Gastroesophageal sphincter (tissue), 4 donors: ENCODE results near the gene LIMS2. TPM values are rescaled to one million over a fixed set of nuclear protein-coding genes. Genes with fewer than 3 reads are reported as not detected.

Source experiments
- ATAC-seq: fragments of 150-250 bp; one replicate; pipeline ENCODE4 v1.9.1; 2016; ENCODE audit warnings: mild to moderate bottlenecking, moderate library complexity
- H3K27ac ChIP-seq, 4 donors: fragments of 200-600 bp; sonication (generic) in 3 of 4; 1 replicate in 3 of 4; 2 replicates in 1 of 4; pipeline ENCODE4 v1.5.1; 2016 to 2019
- H3K27me3 ChIP-seq: fragments of 200-600 bp; sonication (generic); one replicate; pipeline ENCODE4 v1.5.1; 2019
- H3K36me3 ChIP-seq, 2 donors: fragments of 200-600 bp; sonication (generic); one replicate each; pipeline ENCODE4 v1.5.1; 2019; ENCODE audit warnings: control low read depth in 1 of 2
- H3K4me1 ChIP-seq, 3 donors: fragments of 200-600 bp; sonication (generic); 1 replicate in 2 of 3; 2 replicates in 1 of 3; pipeline ENCODE4 v1.5.1; 2016 to 2019; ENCODE audit warnings: control low read depth in 2 of 3
- H3K4me3 ChIP-seq, 2 donors: fragments of 200-600 bp; sonication (generic); one replicate each; pipeline ENCODE4 v1.5.1; 2019; ENCODE audit warnings: mild to moderate bottlenecking in 1 of 2, moderate library complexity in 1 of 2
- H3K9me3 ChIP-seq, 3 donors: fragments of 200-600 bp; sonication (generic); one replicate each; pipeline ENCODE4 v1.5.1; 2017 to 2019; ENCODE audit warnings: control low read depth in 2 of 3
- EP300 ChIP-seq: sonication (generic); formaldehyde crosslinking; IDR thresholded peaks from one replicate; pipeline ENCODE4 v1.6.1; 2017; ENCODE audit warnings: antibody characterized with exemption, mild to moderate bottlenecking
- POLR2A ChIP-seq, 2 donors: fragments of 450-650 bp; IDR thresholded peaks; one replicate each; pipeline ENCODE4 v1.6.1; 2017; ENCODE audit warnings: antibody characterized with exemption in 2 of 2, mild to moderate bottlenecking in 2 of 2, moderate library complexity in 1 of 2
- POLR2AphosphoS5 ChIP-seq: sonication (generic); formaldehyde crosslinking; IDR thresholded peaks from one replicate; pipeline ENCODE4 v1.6.1; 2017; ENCODE audit warnings: antibody characterized with exemption
- WGBS, 2 donors: methylation state at CpG; one replicate each; pipeline ENCODE4 v1.1.5; 2018; ENCODE audit warnings: low coverage in 1 of 2; 5-methylcytosine and 5-hydroxymethylcytosine counted together
- total RNA-seq, 4 donors: library from RNA; depleted of rRNA; stranded (reverse); fragments of >200 nt; gene quantifications; one replicate each; pipeline ENCODE4 v1.1.0, GENCODE V29; 2016
- TF ChIP-seq, protein P1 (sequence below), 4 experiments: fragments of 200-600 bp in 2 of 4; fragments of 450-650 bp in 2 of 4; sonication (generic) in 1 of 4; IDR thresholded peaks; one replicate each; pipeline ENCODE4 v1.5.1; 2017 to 2019; ENCODE audit warnings: antibody characterized with exemption in 4 of 4, mild to moderate bottlenecking in 2 of 4, moderate library complexity in 2 of 4

LIMS2 gene
- total RNA-seq, 4 donors from 2014 or later = 81.4 to 275 (median 124) TPM

DNA sequence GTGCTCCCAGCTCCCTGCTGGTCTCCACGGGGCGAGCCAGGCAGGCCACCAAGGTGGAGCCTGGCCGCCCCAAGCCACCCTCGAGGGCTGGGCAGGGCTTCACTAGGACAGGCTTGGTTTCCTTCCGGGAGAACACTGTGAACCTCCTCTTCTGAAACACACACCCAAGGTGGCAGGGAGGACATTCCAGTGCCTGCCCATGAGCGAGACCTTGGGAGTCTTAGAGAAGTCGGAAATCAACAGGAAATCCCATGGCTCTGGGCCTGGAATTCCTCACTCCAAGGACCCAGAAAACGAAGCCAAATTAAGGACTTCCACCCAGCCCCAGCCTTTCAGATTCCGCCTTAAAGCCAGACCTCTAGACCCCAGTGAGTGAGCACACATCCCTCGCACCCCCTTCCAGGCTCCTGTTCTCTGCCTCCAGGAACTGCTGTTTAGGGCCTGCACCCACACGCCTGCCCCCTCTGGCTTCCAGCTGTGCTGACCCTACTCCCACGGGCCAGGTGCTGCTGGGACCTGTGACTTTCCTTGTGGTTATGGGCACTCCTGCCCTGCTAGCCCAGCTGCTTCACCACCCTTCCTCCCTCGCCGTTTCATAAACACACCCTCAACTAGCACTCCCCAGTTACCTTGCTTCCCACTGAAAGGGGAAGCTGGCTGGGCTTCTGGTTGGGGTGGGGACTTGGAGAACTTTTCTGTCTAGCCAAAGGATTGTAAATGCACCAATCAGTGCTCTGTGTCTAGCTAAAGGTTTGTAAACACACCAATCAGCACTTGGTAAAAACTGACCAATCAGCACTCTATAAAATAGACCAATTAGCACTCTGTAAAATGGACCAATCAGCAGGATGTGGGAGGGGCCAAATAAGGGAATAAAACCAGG lies 15.7 kb downstream of the LIMS2 start:
- TF ChIP-seq, protein P1, sequence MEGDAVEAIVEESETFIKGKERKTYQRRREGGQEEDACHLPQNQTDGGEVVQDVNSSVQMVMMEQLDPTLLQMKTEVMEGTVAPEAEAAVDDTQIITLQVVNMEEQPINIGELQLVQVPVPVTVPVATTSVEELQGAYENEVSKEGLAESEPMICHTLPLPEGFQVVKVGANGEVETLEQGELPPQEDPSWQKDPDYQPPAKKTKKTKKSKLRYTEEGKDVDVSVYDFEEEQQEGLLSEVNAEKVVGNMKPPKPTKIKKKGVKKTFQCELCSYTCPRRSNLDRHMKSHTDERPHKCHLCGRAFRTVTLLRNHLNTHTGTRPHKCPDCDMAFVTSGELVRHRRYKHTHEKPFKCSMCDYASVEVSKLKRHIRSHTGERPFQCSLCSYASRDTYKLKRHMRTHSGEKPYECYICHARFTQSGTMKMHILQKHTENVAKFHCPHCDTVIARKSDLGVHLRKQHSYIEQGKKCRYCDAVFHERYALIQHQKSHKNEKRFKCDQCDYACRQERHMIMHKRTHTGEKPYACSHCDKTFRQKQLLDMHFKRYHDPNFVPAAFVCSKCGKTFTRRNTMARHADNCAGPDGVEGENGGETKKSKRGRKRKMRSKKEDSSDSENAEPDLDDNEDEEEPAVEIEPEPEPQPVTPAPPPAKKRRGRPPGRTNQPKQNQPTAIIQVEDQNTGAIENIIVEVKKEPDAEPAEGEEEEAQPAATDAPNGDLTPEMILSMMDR (IDR thresholded peaks at IDR 0.05) = no peak
- TF ChIP-seq EP300 = no peak
- no peak for TF ChIP-seq POLR2A (IDR thresholded peaks at IDR 0.05)
- peak; percentile 85 for TF ChIP-seq POLR2AphosphoS5
- peak overlapping the region; percentile 73 to 98 (median 88) for H3K27ac ChIP-seq
- peaks cover 0 to 30% of the 10 kb centered on the region in 2 donors for H3K36me3 ChIP-seq
- H3K27me3 ChIP-seq = no peaks in the 10 kb centered on the region
- WGBS, 2 donors = 38 to 53% methylated on average over 4 to 7 of the region's 14 CpGs
- H3K9me3 ChIP-seq = no peaks in the 10 kb centered on the region
- peaks cover 7 to 100% (median 71%) of the 10 kb centered on the region in 3 donors for H3K4me1 ChIP-seq
- ATAC-seq = peak; percentile 71
- H3K4me3 ChIP-seq = peak overlapping the region in 1 of 2 donors; percentile 18

DNA sequence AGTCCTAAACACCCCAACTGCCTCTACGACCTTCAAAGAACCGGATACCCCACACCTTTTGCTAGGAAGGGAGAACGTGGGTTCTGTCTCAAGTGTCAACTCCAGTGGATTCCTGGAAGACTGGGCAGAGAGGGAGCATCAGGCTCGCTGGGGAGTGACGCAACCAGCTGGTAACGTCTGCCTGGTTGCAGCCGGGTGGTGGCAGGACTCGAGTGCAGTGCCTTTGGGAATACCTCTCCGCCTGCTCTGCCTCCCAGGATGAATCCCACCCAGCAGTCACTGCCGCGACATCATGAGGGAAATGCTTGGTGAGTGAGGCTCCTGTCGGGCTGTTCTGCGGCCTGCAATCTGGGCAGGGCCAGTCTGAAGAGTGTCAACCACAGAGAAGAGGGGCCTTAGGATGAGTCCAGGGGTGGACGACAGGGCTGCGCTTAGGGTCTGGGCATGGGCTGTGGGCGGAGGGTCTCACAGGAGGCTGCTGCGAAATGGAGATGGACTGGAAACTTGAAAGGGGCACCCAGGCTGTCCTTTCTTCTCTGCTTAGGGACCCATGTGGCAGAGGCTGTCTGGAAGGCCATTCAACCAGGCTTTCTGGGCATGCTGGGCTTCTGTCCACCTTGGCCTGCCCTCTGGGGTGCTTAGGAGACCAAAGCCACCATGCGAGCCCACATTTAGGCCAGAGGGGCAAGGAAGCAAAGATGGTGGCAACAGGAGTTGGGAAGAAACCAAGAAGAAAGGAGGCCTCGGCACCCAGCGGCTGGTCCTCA lies 16.5 kb downstream of the LIMS2 start:
- Histone ChIP-seq H3K27ac (peak overlapping the region; percentile 73 to 98 (median 88)), H3K9me3 (no peaks in the 10 kb centered on the region), H3K4me3 (peak overlapping the region in 1 of 2 donors; percentile 18), H3K36me3 (peaks cover 0 to 38% of the 10 kb centered on the region in 2 donors), H3K27me3 (no peaks in the 10 kb centered on the region), H3K4me1 (peaks cover 7 to 100% (median 74%) of the 10 kb centered on the region in 3 donors)
- ATAC-seq = peak; percentile 40
- TF ChIP-seq POLR2A (IDR thresholded peaks at IDR 0.05) (peak in 1 of 2 donors; percentile 23), POLR2AphosphoS5 (peak; percentile 81), EP300 (no peak)
- TF ChIP-seq, protein P1 (IDR thresholded peaks at IDR 0.05) = no peak
- 42 to 60% methylated on average over 1 to 2 of the region's 20 CpGs for WGBS, 2 donors

DNA sequence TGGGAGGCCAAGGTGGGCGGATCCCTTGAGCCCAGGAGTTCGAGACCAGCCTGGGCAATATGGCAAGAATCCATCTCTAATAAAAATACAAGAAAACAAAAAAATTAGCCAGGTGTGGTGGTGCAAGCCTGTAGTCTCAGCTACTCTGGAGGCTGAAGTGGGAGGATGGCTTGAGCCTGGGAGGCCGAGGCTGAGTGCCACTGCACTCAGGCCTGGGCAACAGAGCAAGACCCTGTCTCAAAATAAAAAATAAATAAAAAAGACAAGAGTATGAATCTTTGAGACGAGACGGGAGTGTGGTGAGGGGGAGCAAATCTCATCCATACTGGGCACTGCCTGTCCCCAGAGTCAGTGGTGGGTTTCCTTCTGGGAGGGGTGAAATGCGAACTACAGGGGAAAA lies 17.2 kb downstream of the LIMS2 start:
- Histone ChIP-seq H3K27me3 (no peaks in the 10 kb centered on the region), H3K4me1 (peaks cover 11 to 100% (median 74%) of the 10 kb centered on the region in 3 donors), H3K36me3 (peaks cover 0 to 44% of the 10 kb centered on the region in 2 donors), H3K4me3 (peak overlapping the region in 1 of 2 donors; percentile 18), H3K9me3 (no peaks in the 10 kb centered on the region), H3K27ac (peak overlapping the region; percentile 35 to 98 (median 88))
- ATAC-seq = no peak
- WGBS, 2 donors = 34 to 63% methylated on average over 3 to 4 of the region's 6 CpGs
- TF ChIP-seq, protein P1 (IDR thresholded peaks at IDR 0.05) = no peak
- no peak for TF ChIP-seq POLR2AphosphoS5
- TF ChIP-seq POLR2A (IDR thresholded peaks at IDR 0.05) = no peak
- no peak for TF ChIP-seq EP300

DNA sequence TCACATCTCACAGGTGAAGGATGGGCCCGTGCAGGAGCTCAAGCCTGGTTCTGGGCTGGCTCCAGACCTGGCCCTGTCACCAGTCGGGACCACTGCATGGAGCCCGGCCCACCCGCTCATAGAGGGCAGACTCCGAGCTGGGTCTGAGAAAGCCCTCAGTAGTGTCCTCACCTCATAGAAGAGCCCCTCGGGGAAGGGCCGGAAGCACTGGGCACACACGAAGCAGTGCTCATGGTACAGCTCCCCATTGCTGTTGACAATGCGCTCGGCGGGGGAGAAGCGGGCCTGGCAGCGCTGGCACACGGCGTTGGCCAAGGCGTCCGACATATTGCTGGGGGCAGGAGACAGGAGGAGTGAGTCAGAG lies 18.1 kb downstream of the LIMS2 start:
- Histone ChIP-seq H3K9me3 (no peaks in the 10 kb centered on the region), H3K27ac (peak overlapping the region; percentile 35 to 98 (median 88)), H3K4me3 (no peak overlapping the region), H3K36me3 (peaks cover 0 to 51% of the 10 kb centered on the region in 2 donors), H3K4me1 (peaks cover 16 to 100% (median 77%) of the 10 kb centered on the region in 3 donors), H3K27me3 (no peaks in the 10 kb centered on the region)
- 69% methylated on average over 5 of the region's 17 CpGs; no CpG with 5 or more reads in 1 of the 2 donors for WGBS, 2 donors
- TF ChIP-seq EP300 (no peak), POLR2A (IDR thresholded peaks at IDR 0.05) (no peak), POLR2AphosphoS5 (no peak)
- TF ChIP-seq, protein P1 (IDR thresholded peaks at IDR 0.05) = no peak
- ATAC-seq = no peak
